Right lung (tissue), 5 donors: ENCODE data around the gene NAV1. TPM values are rescaled to one million over a fixed set of nuclear protein-coding genes. Genes with fewer than 3 reads are reported as not detected.

ENCODE experiments used
- DNase-seq, 2 donors: peaks; one replicate each; pipeline ENCODE4 v3.0.0-alpha.2; 2013
- polyA plus RNA-seq, 5 donors: library from polyadenylated mRNA; unstranded; fragments of 120-200 nt; gene quantifications; one replicate each; pipeline versions ENCODE4 v1.2.1 to v1.2.3, GENCODE V29; 2013; ENCODE audit warnings: inconsistent platforms in 1 of 5, low replicate concordance in 1 of 5; ENCODE audit not compliant: insufficient read length in 5 of 5, insufficient read depth in 1 of 5

The NAV1 gene
- polyA plus RNA-seq, 5 donors, result 16.9 to 22.4 (median 19.8) TPM

DNA sequence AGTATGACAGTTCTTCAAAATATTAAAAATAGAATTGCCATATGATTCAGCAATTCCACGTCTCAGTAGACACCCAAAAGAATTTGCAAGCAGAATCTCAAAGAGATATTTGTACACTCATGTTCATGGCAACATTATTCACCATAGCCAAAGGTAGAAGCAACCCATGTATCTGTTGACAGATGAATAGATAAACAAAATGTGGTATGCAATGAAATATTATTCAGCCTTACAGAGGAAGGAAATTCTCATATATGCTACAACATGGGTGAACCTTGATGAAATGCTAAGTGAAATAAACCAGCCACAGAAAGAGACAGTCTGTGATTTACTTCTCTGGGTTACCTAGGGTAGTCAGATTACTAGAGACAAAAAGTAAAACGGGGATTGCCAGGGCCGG lies 47.0 kb downstream of the NAV1 start:
- no peak for DNase-seq

DNA sequence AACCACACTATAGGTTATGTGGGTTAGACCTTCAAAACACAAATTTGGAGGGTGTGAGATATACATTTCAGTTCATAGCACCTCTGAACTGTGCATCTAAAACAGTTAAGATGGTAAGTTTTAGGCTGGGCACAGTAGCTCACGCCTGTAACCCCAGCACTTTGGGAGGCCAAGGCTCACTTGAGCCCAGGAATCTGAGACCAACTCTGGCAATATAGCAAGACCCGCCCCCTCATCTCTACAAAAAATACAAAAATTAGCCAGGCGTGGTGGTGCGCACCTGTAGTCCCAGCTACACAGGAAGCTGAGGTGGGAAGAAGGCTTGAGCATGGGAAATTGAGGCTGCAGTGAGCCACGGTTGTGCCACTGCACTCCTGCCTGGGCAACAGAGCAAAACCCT lies 47.9 kb downstream of the NAV1 start:
- no peak for DNase-seq

- DNase-seq, result no peak
Observed at GRCh38 chr1:201587729-201588128, 48.8 kb downstream of the NAV1 start.

Other genes with a start within 250 kb of the NAV1 start
- gene TNNT2, start 161.4 kb upstream of the NAV1 start, polyA plus RNA-seq, result 10 to 100 TPM in 1 of 5 donors, 1 to 10 TPM in 4; 2.9 to 40.9 (median 4.8) TPM
- gene LAD1, start 139.8 kb upstream of the NAV1 start, polyA plus RNA-seq, result 10 to 100 TPM in 3 of 5 donors, 1 to 10 TPM in 2; 9.1 to 14.5 (median 11.2) TPM
- 10 to 100 TPM in 1 of 5 donors, 1 to 10 TPM in 2, under 1 TPM in 2; 0.46 to 78.1 (median 1.8) TPM for gene TNNI1, start 117.4 kb upstream of the NAV1 start, polyA plus RNA-seq
- gene PHLDA3, start 69.9 kb upstream of the NAV1 start, polyA plus RNA-seq, result 10 to 100 TPM; 11.6 to 25.6 (median 14.0) TPM
- 100 to 1,000 TPM; 218 to 352 (median 252) TPM for gene CSRP1, start 32.0 kb upstream of the NAV1 start, polyA plus RNA-seq